ENCODE data around the gene PDE8B. TPM values are rescaled to one million over a fixed set of nuclear protein-coding genes. Genes with fewer than 3 reads are reported as not detected.

The PDE8B gene
- total RNA-seq, 1 donor from 2014 or later = under 0.01 TPM

DNA sequence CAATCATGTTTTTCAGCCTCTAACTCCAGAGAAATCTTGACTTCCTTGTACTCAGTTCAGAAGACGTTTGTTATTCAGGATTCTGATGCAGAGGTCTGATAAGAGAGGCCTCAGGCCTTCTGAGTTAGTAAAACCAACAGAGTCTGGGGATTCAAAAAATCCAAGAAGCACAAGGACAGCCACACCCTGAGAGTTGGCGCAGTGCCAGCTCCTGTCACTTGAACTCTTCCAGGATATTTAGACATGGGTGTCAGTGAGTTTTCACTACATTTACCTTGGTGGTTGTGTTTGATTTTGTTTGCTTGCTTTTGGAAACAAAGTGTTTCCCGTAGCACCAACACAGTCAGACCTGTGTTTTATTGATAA, 41.6 kb upstream of the PDE8B start:
- peak; percentile 8 for DNase-seq (ENCODE audit: low read depth)
- no peak for FAIRE-seq
- H3K36me3 ChIP-seq (ENCODE audit: control insufficient read depth, insufficient read depth, low read length) = no peaks in the 10 kb centered on the region
- H3K4me3 ChIP-seq (ENCODE audit: low read depth, low read length) = no peak overlapping the region
- peaks cover 2% of the 10 kb centered on the region for H3K27me3 ChIP-seq (ENCODE audit: control insufficient read depth, insufficient read depth, low read length)
- TF ChIP-seq, protein P1, sequence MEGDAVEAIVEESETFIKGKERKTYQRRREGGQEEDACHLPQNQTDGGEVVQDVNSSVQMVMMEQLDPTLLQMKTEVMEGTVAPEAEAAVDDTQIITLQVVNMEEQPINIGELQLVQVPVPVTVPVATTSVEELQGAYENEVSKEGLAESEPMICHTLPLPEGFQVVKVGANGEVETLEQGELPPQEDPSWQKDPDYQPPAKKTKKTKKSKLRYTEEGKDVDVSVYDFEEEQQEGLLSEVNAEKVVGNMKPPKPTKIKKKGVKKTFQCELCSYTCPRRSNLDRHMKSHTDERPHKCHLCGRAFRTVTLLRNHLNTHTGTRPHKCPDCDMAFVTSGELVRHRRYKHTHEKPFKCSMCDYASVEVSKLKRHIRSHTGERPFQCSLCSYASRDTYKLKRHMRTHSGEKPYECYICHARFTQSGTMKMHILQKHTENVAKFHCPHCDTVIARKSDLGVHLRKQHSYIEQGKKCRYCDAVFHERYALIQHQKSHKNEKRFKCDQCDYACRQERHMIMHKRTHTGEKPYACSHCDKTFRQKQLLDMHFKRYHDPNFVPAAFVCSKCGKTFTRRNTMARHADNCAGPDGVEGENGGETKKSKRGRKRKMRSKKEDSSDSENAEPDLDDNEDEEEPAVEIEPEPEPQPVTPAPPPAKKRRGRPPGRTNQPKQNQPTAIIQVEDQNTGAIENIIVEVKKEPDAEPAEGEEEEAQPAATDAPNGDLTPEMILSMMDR (IDR thresholded peaks at IDR 0.05; ENCODE audit: insufficient read depth, low read length, severe bottlenecking) = no peak

DNA sequence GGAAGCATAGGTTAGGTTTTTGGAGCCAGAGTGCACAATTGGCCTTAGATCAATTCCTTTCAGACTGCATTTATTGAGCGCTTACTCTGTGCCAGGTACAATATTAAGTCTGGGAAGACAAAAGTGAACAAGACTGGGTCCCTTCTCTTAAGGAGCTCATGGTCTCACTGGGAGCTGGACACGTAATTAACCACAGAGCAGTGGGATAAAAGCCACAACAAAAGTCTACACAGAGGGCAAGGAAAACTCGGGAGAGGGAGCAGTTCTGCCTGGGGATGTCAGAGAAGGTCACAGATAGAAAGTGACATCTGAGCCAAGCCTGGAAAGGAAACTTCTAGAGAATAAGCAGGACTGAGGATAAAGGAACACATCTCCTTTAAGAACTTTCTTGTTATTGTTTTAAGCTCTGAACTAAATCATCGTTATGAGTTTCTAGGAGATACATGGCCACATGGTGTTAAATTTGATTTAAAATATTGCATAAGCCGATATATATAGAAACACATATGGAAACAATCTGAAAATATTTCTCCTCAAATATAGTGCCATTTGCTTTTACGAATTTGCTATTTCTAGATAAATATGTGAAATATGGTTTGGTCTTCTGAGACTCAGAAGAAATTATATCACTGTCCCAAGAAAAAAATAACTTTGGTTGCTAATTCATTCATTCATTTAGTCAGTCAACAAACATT, 40.1 kb upstream of the PDE8B start:
- H3K27me3 ChIP-seq (ENCODE audit: control insufficient read depth, insufficient read depth, low read length) = peaks cover 2% of the 10 kb centered on the region
- DNase-seq (ENCODE audit: low read depth) = no peak
- TF ChIP-seq, protein P1 (IDR thresholded peaks at IDR 0.05; ENCODE audit: insufficient read depth, low read length, severe bottlenecking) = no peak
- no peak for FAIRE-seq
- no peaks in the 10 kb centered on the region for H3K36me3 ChIP-seq (ENCODE audit: control insufficient read depth, insufficient read depth, low read length)
- no peak overlapping the region for H3K4me3 ChIP-seq (ENCODE audit: low read depth, low read length)

DNA sequence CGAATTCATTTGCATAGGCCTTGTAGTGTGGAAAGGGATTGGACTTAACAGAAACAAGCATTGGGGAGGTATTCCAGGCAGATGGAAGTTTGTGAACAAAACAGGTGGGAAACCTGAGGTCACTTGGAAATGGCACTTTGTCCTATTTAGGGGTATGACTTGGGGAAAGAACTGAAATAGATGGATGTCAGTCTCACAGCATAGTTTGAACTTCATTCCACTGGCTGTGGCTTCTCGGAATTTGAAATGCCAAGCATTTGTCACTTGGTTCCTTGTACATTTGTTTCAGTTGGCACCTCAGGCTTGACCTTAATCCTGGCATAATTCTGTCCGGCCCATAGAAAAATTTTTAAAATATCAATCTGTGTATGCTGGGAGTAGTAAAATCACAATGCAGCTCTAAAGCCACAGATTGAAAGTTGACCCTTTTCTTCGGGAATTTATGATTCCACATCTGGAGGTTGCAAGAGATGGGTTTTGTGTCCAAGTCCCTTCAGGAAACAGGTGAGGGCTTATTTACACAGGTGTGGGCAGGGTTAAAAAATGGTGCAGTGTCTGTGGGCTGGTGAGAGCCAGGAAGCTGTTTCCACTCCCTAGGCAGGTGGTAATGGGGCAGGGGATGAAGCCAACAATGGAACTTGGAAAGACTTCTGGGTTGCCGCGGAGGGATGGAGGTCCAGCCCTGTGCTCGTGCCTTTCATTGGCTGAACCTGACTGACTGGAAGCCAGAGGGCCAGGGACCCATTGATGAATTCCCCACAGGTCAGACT, 39.2 kb upstream of the PDE8B start:
- peaks cover 2% of the 10 kb centered on the region for H3K27me3 ChIP-seq (ENCODE audit: control insufficient read depth, insufficient read depth, low read length)
- H3K36me3 ChIP-seq (ENCODE audit: control insufficient read depth, insufficient read depth, low read length) = no peaks in the 10 kb centered on the region
- DNase-seq (ENCODE audit: low read depth) (no peak), FAIRE-seq (no peak)
- TF ChIP-seq, protein P1 (IDR thresholded peaks at IDR 0.05; ENCODE audit: insufficient read depth, low read length, severe bottlenecking) = no peak
- no peak overlapping the region for H3K4me3 ChIP-seq (ENCODE audit: low read depth, low read length)

DNA sequence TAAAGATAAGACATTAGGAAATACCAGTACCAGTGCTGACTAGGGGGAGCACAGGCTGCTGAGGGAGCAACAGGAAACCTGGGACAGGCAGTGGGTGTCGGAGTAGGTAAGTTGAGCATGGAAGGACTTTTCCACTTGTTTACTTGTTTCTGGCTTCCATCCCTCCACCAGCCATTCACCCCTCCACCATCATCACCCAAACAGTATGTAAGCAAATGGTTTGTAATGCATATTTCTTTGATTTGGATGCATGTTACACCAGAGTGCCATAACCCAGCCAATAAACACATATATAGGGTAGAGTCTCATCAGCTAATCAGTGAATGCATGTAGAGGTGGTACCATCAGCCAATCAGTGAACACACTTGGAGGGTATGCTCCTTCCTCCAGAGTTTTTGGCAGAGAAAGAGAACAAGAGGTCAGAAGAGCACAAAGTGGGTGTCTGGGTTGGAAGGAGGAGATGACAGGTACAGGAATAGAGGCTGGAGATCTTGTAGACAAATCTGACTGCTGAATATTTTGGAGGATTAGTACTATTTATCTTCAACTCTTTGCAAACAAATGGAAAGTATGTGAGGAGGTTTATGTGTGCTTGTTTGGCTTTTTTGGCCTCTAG, 37.7 kb upstream of the PDE8B start:
- Histone ChIP-seq H3K4me3 (ENCODE audit: low read depth, low read length) (no peak overlapping the region), H3K27me3 (ENCODE audit: control insufficient read depth, insufficient read depth, low read length) (peaks cover 2% of the 10 kb centered on the region), H3K36me3 (ENCODE audit: control insufficient read depth, insufficient read depth, low read length) (no peaks in the 10 kb centered on the region)
- DNase-seq (ENCODE audit: low read depth) (no peak), FAIRE-seq (no peak)
- TF ChIP-seq, protein P1 (IDR thresholded peaks at IDR 0.05; ENCODE audit: insufficient read depth, low read length, severe bottlenecking) = no peak

DNA sequence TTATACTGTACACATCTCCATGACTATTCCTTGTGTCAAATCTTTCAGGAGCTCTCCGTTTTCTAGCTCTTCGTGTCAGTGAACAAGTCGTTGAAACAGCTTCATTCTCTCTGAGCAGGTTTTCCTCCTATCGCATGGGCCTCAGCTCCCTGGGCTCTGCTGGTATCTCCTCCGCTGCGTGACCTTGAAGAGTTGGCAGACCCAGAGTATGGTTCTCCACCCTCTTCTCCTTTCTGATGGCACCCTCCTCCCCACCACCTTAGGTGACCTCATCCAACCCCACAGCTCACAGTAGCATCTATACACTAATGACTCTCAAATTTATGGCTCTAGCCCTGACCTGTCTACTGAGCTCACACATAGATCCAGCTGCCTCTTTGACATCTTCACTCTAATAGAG, 36.0 kb upstream of the PDE8B start:
- FAIRE-seq = no peak
- TF ChIP-seq, protein P1 (IDR thresholded peaks at IDR 0.05; ENCODE audit: insufficient read depth, low read length, severe bottlenecking) = no peak
- Histone ChIP-seq H3K36me3 (ENCODE audit: control insufficient read depth, insufficient read depth, low read length) (no peaks in the 10 kb centered on the region), H3K27me3 (ENCODE audit: control insufficient read depth, insufficient read depth, low read length) (peaks cover 2% of the 10 kb centered on the region), H3K4me3 (ENCODE audit: low read depth, low read length) (no peak overlapping the region)
- no peak for DNase-seq (ENCODE audit: low read depth)
